Stimulated activated CD4-positive, alpha-beta T cell treated with anti-CD3 and anti-CD28 coated beads, TNF-alpha, amount 100 ng/mL, for 48 hours (primary cell): ENCODE measurements around the gene SYNE4.
A peak's percentile ranks its signal among the peaks of the same experiment; 100 is the strongest.
"Not testable (repeated sequence)": the region's sequence is repeated elsewhere in the genome, so short reads cannot be mapped to it uniquely, and the experiment has no call there.

ENCODE experiments used
- DNase-seq, 3 donors: peaks; one replicate each; pipeline ENCODE4 v3.0.0-alpha.2; 2020; ENCODE audit warnings: low read depth in 3 of 3

The SYNE4 gene

GRCh38 chr19:35990156-35990555 lies 18.5 kb downstream of the SYNE4 start:
- DNase-seq, result no peak

DNA sequence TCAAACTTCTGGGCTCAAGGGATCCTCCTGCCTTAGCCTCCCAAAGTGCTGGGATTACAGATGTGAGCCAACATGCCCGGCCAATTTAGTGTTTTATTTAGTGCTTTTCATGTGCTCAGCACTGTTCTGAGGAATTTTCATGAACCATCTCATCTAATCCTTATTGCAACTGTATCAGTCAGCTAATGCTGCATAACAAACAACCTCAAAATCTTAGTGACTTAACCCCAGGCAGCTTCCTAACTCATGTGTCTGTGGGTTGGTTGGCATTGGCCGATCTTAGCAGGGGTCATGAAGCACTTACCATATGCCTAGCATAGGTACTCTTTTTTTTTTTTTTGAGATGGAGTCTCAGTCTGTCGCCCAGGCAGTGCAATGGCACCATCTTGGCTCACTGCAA lies 19.8 kb downstream of the SYNE4 start:
- no peak for DNase-seq

- DNase-seq, result no peak
Measured at GRCh38 chr19:35987571-35987896, 21.1 kb downstream of the SYNE4 start.

DNA sequence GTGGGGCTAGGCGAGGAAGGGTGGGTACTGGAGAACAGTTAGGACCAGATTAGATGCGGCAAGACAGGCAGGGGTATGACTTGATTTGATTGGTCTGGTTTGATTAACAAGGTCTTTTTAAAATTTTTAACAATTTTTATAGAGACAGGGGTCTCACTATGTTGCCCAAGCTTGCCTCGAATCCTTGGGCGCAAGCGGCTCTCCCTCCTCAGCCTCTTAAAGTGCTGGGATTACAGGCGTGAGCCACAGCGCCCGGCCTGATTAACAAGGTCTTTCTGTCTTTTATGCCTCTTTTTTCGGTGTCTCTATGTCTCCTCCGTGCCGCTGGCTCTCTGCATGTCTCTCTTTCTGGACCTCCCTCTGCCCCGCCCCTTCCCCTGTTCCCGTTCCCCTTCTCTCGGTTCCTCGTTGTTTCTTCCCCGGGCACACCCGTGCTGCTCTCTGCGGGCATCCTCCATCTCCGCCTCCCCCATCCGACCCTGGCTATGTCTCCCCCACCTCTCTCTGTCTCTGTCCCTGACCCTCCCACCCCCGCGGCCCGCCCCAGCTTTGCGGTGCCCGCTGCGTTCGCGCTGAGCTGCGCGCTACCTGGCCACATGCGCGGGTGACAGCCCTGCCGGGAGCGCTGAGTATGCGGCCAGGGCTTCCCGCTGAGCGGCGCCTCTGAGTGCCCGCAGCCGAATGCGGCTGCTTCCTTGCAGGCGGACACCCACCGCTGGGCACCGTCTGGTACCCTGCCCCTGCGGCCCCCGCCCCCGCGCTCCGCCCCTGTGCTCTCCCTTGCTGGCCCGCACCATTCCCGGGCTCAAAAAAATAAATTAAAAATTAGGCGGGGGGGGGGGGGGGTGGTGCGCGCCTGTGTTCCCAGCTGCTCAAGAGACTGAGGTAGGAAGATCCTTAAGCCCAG lies 21.7 kb downstream of the SYNE4 start:
- DNase-seq, result peak in 1 of 3 donors; percentile 28

DNA sequence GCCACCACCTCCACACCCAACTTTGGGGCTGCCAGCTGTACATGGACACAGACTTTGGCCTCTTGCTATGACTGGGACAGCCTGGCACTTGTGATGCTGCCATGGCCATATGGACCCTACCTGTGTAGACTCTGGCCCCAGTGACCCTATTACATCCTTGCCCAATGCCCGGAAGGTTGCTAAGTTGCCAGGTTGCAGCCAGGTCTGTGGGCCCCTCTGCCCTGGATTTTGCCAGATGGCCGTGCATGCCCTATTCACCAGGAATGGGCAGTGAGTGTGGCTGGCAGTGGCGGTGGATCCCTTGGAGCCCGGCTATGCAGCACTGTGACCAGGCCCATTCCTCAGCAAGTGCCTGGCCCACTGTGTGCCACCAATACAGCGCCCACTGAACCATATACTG lies 22.5 kb downstream of the SYNE4 start:
- no peak for DNase-seq

DNA sequence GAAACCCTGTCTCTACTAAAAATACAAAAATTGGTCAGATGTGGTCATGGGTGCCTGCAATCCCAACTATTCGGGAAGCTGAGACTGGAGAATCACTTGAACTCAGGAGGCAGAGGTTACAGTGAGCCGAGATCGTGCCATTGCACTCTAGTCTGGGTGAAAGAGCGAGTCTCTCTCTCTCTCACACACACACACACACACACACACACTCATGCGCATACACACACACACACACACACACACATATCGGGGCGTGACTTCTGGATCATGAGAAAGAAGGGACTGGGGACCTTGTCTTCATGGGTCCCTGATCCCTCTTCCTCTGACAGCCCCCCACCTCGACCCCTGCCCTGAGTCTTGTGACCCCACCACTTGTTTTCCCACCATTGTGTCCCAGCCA lies 25.4 kb downstream of the SYNE4 start:
- DNase-seq, result no peak

- DNase-seq, result not testable (repeated sequence)
Measured at GRCh38 chr19:35980997-35981396, 27.6 kb downstream of the SYNE4 start.

GRCh38 chr19:35978832-35979365 lies 29.7 kb downstream of the SYNE4 start:
- DNase-seq, result no peak

DNA sequence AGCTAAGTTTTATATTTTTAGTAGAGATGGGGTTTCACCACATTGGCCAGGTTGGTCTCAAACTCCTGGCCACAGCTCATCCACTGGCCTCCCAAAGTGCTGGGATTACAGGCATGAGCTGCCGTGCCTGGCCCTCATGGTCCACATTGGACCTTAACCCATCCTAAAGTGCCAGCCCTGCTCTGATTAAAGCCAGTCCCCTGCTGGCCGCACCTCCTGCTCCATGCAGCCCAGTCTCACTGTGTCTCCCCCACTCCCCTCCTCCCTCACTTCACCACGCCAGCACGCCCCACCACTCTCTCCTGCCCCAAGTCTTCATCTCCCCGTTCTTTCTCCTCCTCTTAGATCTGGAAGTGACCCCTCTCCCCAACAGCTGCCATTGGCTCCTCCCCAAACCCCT lies 30.3 kb downstream of the SYNE4 start:
- DNase-seq, result no peak

DNA sequence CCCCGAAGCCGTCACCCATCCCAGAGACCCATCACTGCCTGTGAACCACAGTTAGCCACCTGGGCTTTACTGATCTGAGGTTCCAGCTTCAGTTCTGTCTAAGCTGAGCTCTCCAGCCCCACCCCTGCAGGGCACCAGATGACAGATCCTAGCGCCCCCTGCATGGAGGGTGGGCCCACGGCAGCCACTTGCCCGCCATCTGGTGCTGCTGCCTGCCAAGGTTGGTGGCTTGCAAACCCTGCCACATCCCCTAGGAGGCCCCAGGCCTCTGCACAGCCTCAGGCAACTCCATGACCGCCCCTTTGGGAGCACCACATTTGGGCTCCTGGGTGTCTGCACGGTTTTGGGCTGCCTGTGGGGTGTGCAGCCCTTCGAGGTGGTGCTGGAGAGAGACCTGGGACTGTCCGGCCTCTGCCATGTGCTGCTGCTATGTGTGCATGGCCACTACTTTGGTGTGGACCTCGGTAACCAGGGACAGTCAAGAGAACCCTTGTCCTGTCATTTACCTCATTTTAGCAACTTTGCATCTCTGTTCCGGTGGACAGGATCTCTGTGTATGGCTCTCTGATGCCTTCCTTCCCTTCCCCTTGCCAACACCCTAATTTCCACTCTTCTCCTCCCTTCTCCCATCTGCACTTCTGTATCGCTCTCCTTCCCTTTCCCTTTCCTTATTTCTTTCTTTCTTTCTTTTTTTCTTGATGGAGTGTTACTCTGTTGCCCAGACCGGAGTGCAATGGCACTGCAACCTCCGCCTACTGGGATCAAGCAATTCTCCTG lies 31.0 kb downstream of the SYNE4 start:
- no peak for DNase-seq

GRCh38 chr19:35975608-35976214 lies 32.9 kb downstream of the SYNE4 start:
- no peak for DNase-seq

DNA sequence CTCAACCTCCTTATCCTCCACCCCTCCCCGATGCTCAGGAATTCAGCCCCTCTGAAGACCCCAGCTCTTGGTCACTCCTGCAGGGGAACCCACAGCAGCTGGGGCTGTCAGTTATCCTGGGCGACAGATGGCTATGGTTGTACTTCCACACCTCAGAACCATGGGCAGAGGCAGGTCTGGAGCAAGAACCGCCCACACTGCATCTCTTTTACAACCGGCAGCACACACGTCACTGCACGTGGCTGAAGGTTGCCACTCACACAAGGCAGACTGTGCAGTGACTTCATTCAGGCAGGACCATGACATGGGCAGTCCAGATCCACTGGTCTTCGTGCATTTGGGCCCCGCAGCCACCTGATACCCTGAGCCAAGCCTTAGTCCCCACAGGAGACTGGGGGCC lies 35.1 kb downstream of the SYNE4 start:
- DNase-seq, result no peak

GRCh38 chr19:35966771-35967170 lies 41.8 kb downstream of the SYNE4 start:
- DNase-seq, result no peak

- peak in 1 of 3 donors; percentile 39 for DNase-seq
Measured at GRCh38 chr19:35963514-35963913, 45.1 kb downstream of the SYNE4 start.

DNA sequence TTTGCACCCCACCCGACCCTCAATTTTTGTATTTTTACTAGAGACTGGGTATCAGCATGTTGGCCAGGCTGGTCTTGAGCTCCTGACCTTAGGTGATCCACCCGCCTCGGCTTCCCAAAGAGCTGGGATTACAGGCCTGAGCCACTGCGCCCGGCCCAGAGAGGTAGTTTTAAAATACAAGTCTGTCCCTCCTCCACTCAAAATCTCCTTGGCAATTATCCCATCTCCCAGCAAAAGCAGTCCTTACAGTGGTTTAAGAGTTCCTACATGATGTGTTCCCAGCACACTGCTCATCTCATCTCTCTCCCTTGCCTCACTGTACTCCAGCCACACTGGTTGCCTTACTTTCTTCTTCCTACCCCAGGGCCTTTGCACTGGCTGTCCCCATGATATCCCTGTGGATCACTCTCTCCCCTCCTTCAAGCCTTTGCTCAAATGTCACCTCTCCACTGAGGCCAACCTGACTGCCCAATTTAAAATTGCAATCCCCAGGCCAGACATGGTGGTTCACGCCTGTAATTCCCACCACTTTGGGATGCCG lies 48.1 kb downstream of the SYNE4 start:
- DNase-seq, result no peak

GRCh38 chr19:35959968-35960320 lies 48.7 kb downstream of the SYNE4 start:
- DNase-seq, result no peak

DNA sequence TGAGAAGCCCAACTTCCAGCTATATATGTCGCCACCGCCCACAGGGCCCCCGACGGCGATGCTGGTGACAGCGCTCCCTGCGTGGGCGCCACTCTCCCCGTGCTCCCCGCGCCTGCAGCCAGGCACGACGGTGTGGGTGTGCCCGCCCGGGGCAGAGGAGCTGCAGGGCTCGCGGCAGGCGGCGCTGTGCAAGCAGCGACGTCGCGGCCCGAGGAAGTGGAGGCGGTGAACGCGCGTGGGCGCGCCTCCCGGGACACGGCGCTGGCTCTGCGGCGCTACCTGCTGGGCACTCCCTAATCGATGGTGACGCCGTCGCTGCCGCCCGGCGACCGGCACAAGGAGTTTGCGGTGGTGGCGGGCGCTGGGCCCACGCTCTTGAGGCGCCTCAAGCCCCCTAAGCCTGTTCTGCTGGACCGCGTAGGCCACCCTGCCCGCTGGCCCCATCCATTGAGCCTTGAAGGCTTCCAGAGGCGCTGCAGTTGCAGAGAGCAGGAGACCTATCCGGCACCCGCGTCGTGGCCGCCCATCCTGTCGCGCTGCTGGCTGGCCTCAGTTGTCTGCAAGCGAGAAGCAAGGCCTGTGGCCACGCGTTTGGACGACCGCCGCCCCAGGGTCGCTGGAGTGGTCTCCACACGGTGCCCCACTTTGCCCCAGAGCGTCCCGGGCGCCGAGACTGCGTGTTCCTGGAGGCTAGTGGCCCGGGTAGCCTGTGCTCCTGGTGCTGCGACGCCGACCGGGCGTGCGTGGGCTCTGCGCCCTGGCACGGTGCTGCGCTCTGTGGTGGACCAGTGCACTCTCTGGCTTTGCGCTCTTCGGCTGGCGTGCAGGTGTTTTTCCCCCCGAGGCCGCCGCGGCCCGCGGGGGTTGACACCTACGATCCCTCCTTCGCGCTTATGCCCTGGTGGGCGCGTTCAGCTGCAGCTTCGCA lies 49.3 kb downstream of the SYNE4 start:
- DNase-seq, result peak; percentile 26 to 69 (median 48)

GRCh38 chr19:35958660-35959039 lies 50.0 kb downstream of the SYNE4 start:
- no peak for DNase-seq

GRCh38 chr19:35957411-35957810 lies 51.2 kb downstream of the SYNE4 start:
- not testable (repeated sequence) for DNase-seq

DNA sequence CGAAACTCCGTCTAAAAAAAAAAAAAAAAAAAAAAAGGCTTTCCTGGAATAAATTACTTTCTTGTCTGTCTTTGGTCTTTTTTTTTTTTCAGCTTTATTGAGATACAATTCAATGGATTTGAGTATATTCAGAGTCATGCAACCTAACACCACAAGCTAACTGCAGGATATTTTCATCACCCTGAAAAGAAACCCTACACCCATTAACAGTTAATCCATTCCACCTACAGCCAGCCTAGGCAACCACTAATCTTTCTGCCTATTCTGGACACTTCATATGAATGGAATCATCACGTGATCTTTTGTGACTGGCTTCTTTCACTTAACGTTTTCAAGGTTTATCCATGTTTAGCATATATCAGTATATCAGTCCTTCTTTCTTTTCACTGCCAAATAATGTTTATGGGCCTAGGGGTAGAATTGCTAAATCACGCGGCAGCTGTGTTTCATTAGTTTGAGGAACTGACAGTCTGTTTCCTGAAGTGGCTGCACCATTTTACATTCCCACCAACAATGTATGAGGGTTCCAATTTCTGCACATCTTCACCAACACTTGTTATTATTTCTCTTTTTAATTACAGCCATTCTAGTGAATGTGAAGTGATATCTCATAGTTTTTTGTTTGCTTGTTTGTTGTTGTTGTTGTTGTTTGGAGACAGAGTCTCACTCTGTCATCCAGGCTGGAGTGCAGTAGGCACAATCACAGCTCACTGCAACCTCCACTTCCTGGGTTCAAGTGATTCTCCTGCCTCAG lies 52.6 kb downstream of the SYNE4 start:
- no peak for DNase-seq
